ENCODE results near the gene GLRX. TPM values are rescaled to one million over a fixed set of nuclear protein-coding genes. Genes with fewer than 3 reads are reported as not detected.
"Not testable (repeated sequence)": the region's sequence is repeated elsewhere in the genome, so short reads cannot be mapped to it uniquely, and the experiment has no call there.

The GLRX gene
- polyA plus RNA-seq, 3 donors from 2014 or later: 261 to 295 (median 263) TPM

DNA sequence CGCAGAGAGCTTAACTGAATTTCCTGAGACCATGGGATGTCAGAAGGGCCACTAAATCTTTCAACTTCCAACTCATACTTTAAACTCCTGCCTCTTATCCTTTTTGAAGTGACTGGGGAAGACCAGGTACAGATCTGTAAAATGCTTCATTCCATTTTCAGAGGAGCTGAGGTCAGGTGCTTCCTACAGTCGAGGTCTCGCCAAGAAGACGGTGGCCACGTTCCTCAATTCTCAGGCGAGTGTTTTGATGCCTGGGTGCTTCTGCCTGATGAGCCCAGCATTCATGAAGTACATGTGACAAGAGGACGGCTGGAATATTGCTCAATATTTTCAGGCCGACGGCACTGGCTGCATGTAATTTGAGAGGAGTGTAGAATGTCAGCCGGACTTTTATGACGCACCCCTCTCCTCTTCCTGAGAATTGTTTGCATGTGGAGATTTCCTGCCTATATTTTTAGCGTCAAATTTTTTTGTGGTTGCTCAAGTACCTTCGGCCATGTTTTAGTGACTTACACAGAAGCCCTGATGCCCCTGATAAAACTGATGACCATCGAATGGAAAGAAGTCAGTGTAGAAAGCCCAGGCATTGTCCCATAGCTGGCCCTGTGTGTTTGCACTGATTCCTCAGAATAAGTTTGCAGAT lies 38.8 kb upstream of the GLRX start:
- H3K9me3 Mint-ChIP-seq: no peaks in the 10 kb centered on the region
- peak overlapping the region in 1 of 5 donors; percentile 11 for H3K4me3 Mint-ChIP-seq
- H3K27me3 Mint-ChIP-seq (ENCODE audit: low read depth in 3 of 3): peaks cover 8 to 16% (median 15%) of the 10 kb centered on the region in 3 donors
- peaks cover 0 to 4% (median 0%) of the 10 kb centered on the region in 3 donors for H3K36me3 Mint-ChIP-seq
- DNase-seq: no peak
- peak overlapping the region in 3 of 6 donors; percentile 25 to 70 (median 26) for H3K27ac Mint-ChIP-seq
- peaks cover 8 to 19% of the 10 kb centered on the region in 2 donors for H3K4me1 Mint-ChIP-seq

DNA sequence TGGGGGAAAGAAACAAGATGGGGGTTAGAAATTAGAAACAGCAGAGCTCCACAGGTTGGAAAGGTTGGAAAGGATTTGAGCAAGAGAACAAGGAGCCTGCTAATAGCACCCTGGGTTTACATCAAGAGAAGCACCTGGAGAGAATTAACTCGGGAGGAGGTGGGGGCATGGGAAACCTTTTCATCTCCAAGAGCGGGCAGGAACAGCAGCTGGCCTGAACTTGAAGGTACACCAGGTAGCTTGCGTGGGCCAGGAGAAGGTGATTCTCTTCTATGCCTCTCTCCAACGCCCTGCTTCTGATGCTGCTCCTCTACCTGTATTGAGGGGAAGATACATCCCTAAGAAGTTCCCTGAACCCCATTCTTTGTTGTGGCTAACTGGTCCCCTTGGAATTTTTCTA lies 37.1 kb upstream of the GLRX start:
- Mint-ChIP-seq H3K4me1 (peaks cover 8 to 19% of the 10 kb centered on the region in 2 donors), H3K27me3 (ENCODE audit: low read depth in 3 of 3) (peaks cover 8 to 16% (median 15%) of the 10 kb centered on the region in 3 donors), H3K9me3 (no peaks in the 10 kb centered on the region), H3K27ac (peak overlapping the region in 3 of 6 donors; percentile 6 to 77 (median 61)), H3K36me3 (peaks cover 0 to 4% (median 0%) of the 10 kb centered on the region in 3 donors), H3K4me3 (peak overlapping the region in 1 of 5 donors; percentile 25)
- no peak for DNase-seq

DNA sequence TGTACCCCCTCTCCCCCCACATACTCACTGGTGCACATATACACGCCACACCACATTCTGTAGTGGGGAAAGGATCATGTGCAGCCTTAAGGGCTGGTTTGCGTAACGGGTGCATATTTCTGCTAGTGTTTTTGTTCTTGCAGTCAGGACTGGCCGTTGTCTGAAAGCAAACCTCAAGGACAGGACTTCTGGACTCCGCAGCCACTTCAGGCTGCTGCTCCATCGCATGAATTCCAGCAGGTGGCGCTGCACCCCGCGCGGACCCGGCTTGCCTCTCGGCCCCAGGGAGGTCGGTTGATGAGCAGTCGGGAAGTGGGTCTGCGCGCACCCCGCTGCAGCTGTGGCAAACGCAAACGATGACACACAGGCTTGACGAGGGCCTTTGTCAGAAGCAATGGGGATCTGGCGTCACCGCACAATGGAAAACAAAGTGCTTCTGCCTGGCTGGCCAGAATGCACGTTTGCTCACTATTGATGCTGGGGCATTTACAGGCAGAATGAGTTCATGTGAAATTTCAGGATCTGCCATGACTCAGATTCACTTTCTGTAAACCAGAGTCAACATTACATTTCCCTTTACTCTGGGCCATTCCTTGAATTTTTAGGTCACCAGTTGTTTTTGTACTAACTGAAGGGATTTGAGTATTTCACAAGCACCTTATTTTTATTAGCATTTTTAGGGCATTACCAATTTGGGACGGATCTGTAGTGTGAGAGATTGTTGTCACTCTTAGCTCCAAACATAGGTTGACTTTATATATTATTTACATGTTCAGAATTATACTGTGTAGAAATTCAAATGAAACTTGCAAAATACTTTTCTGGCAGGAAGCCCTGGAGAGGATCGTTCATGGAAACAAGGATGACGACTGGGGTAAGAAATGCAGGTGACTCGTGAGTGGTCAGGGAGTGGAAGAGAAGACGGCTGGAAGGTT lies 36.4 kb upstream of the GLRX start:
- peaks cover 0 to 4% (median 0%) of the 10 kb centered on the region in 3 donors for H3K36me3 Mint-ChIP-seq
- peaks cover 8 to 19% of the 10 kb centered on the region in 2 donors for H3K4me1 Mint-ChIP-seq
- no peaks in the 10 kb centered on the region for H3K9me3 Mint-ChIP-seq
- H3K4me3 Mint-ChIP-seq: peak overlapping the region; percentile 9 to 61 (median 46)
- DNase-seq: peak; percentile 84 to 88 (median 85)
- H3K27ac Mint-ChIP-seq: peak overlapping the region in 5 of 6 donors; percentile 2 to 77 (median 73)
- H3K27me3 Mint-ChIP-seq (ENCODE audit: low read depth in 3 of 3): peaks cover 5 to 16% (median 12%) of the 10 kb centered on the region in 3 donors

DNA sequence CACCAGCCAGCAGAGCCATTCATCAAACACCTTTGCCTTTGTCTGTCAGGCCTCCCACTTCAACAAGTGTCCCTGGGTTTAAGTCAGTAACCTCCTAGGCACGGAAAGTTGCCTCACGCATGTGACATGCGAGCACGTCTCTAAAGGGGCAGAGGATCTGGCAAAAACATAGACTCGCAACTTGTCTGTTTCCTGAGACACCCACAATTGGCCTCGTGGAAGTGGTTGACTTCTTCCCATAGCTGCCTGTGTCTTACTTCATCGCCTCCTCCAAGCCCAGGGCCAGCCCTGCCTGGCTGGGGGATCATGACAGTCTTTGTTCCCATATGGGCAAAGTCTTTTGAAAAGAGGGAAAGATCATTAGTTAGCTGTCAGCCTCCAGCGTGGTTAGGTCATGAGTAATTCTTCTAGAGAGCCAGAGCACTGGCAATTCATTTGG lies 35.5 kb upstream of the GLRX start:
- Mint-ChIP-seq H3K4me1 (peaks cover 8 to 19% of the 10 kb centered on the region in 2 donors), H3K4me3 (peak overlapping the region in 1 of 5 donors; percentile 46), H3K27me3 (ENCODE audit: low read depth in 3 of 3) (peaks cover 5 to 15% (median 12%) of the 10 kb centered on the region in 3 donors), H3K9me3 (no peaks in the 10 kb centered on the region), H3K27ac (peak overlapping the region in 1 of 6 donors; percentile 7), H3K36me3 (peaks cover 0 to 4% (median 0%) of the 10 kb centered on the region in 3 donors)
- no peak for DNase-seq

DNA sequence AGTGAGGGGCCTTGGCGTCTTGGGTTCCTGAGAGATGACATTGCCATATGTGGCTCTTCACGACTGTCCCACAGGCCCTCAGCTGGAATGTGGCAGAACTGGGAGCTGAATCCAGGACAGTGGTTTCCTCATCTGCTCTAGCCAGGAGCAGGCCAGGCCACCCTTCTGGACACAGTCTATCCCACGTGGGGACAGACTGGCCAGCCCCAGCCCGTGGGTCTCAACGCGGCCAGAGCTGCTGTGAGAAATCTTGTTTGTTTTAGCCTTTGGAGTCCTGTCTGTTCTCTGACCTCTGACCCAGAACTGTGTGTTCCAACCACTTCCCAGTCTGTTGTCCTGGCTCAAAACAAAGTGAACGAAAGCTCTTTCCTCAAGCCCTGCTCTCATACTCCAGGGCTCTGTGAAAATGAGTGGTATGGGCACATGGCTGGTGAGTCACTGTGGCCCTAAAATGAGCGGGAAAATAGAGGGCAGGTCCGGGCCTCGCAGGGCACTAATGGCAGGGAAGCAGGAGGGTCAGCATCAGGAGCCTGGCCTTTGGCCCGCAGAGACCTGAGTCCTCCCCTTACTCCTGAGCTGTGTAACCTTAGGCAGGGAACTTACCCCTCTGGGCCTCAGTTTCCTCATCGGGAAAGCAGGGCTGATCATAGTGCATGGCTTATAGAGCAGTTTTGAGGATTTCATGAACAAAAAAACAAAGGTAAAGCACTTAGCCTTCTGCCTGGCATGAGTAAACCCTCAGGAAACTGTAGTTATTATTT lies 34.8 kb upstream of the GLRX start:
- no peaks in the 10 kb centered on the region for H3K9me3 Mint-ChIP-seq
- H3K4me3 Mint-ChIP-seq: no peak overlapping the region
- H3K27ac Mint-ChIP-seq: no peak overlapping the region
- peaks cover 8 to 19% of the 10 kb centered on the region in 2 donors for H3K4me1 Mint-ChIP-seq
- peaks cover 5 to 12% (median 8%) of the 10 kb centered on the region in 3 donors for H3K27me3 Mint-ChIP-seq (ENCODE audit: low read depth in 3 of 3)
- no peak for DNase-seq
- peaks cover 0 to 4% (median 0%) of the 10 kb centered on the region in 3 donors for H3K36me3 Mint-ChIP-seq

DNA sequence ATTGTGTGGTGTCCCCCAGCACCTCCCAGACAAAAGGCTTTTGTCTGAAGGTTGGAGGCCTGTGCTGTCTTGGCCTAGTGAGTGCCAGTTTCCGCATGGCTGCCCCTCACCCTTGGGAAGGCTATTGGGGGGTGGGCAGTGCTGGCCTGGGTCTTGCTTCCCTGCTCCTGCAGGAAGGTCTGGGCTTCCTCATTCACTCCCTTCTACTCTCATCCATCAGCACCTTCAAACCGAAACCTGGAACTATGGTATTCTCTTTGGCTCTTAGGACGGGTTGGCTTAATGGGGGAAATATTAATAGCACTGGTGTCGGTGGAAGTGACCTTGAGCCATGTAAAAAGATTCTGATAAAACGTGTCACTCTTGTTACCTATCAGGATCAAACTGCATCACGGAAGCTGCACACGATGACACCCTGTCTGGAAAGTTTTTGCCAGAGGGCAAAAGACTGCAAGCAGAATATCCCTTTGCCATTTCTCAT lies 34.0 kb upstream of the GLRX start:
- H3K36me3 Mint-ChIP-seq: no peaks in the 10 kb centered on the region
- DNase-seq: no peak
- peaks cover 3 to 12% (median 6%) of the 10 kb centered on the region in 3 donors for H3K27me3 Mint-ChIP-seq (ENCODE audit: low read depth in 3 of 3)
- H3K27ac Mint-ChIP-seq: no peak overlapping the region
- no peak overlapping the region for H3K4me3 Mint-ChIP-seq
- peaks cover 7 to 17% of the 10 kb centered on the region in 2 donors for H3K4me1 Mint-ChIP-seq
- no peaks in the 10 kb centered on the region for H3K9me3 Mint-ChIP-seq

DNA sequence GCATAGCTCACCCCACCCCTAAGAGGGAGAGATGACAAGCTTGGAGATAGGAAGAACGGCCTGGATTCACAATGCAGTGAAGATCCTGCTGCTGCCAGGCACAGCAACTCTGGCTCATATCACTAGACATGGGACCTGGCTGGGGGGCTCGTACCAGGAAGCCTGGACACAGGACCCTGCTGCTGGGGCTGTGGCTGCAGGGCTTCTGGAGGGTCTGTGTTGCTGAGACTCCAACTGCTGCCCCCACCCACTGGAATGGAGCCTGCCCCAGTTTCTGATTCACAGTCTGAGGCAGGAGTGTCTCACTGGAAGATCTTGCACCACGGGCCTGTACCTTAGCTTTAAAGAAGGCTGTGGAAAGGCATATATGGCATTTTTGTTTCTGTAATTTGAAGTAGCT lies 31.0 kb upstream of the GLRX start:
- Mint-ChIP-seq H3K36me3 (no peaks in the 10 kb centered on the region), H3K4me3 (no peak overlapping the region), H3K9me3 (peaks cover 0 to 2% (median 0%) of the 10 kb centered on the region in 6 donors), H3K27ac (no peak overlapping the region), H3K4me1 (peaks cover 0 to 2% of the 10 kb centered on the region in 2 donors), H3K27me3 (ENCODE audit: low read depth in 3 of 3) (peaks cover 0 to 2% (median 0%) of the 10 kb centered on the region in 3 donors)
- no peak for DNase-seq

DNA sequence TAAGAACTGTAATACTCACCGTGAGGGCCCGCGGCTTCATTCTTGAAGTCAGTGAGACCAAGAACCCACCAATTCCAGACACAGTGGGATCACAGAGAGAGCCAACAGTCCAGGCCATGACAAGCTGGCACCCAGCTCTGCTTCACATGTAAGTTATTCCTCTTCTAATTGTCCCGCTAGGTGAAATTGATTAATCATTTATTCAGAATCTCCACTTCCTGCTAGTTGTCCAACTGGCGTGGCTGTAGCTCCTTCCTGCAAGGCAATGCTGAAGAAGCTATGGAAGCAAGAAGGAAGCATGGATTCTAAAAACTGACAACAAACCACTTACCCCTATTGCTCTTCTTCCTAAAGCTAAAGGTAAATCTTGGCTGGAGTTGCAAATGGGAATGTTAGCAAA lies 30.0 kb upstream of the GLRX start:
- no peaks in the 10 kb centered on the region for H3K4me1 Mint-ChIP-seq
- H3K27me3 Mint-ChIP-seq (ENCODE audit: low read depth in 3 of 3): peaks cover 0 to 2% (median 0%) of the 10 kb centered on the region in 3 donors
- no peaks in the 10 kb centered on the region for H3K36me3 Mint-ChIP-seq
- DNase-seq: no peak
- H3K4me3 Mint-ChIP-seq: no peak overlapping the region
- H3K27ac Mint-ChIP-seq: no peak overlapping the region
- peaks cover 0 to 2% (median 0%) of the 10 kb centered on the region in 6 donors for H3K9me3 Mint-ChIP-seq

DNA sequence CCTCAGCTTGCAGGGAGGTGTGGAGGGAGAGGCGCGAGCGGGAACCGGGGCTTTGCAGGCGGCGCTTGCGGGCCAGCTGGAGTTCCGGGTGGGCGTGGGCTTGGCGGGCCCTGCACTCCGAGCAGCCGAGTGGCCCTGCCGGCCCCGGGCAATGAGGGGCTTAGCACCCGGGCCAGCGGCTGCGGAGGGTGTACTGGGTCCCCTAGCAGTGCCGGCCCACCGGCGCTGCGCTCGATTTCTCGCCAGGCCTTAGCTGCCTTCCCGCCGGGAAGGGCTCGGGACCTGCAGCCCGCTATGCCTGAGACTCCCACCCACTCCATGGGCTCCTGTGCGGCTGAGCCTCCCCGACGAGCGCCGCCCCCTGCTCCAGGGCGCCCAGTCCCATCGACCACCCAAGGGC lies 28.6 kb upstream of the GLRX start:
- DNase-seq; H3K9me3 Mint-ChIP-seq; H3K36me3 Mint-ChIP-seq; H3K27ac Mint-ChIP-seq; H3K27me3 Mint-ChIP-seq (ENCODE audit: low read depth in 3 of 3); H3K4me3 Mint-ChIP-seq; H3K4me1 Mint-ChIP-seq: not testable (repeated sequence)

DNA sequence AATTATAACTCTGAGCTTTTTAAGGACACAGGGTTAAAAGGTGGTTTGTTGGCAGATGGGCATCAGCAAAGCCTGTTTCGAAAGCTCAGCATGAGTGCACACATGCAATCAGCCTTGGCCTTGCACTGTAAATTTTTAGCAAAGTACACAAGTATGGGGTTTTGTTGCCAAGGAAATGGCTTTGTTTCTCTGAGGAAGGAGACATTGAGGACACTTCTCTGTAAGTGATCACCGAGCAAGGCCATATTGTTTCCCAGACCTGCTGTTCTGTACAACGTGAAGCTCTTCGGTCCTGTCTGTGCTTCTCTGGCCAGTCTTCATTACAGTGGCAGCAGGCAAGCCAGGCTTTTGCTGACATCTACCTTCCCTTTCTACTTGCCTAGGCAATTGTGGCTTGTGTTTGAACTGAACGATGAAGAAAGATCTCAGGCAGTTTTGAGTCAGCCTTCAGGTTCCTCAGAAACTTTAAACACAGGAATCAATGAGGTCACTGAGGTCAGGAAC lies 27.9 kb upstream of the GLRX start:
- H3K27ac Mint-ChIP-seq: no peak overlapping the region
- DNase-seq: no peak
- peaks cover 0 to 2% (median 0%) of the 10 kb centered on the region in 3 donors for H3K27me3 Mint-ChIP-seq (ENCODE audit: low read depth in 3 of 3)
- H3K36me3 Mint-ChIP-seq: no peaks in the 10 kb centered on the region
- no peaks in the 10 kb centered on the region for H3K4me1 Mint-ChIP-seq
- H3K9me3 Mint-ChIP-seq: peaks cover 0 to 2% (median 0%) of the 10 kb centered on the region in 6 donors
- no peak overlapping the region for H3K4me3 Mint-ChIP-seq

DNA sequence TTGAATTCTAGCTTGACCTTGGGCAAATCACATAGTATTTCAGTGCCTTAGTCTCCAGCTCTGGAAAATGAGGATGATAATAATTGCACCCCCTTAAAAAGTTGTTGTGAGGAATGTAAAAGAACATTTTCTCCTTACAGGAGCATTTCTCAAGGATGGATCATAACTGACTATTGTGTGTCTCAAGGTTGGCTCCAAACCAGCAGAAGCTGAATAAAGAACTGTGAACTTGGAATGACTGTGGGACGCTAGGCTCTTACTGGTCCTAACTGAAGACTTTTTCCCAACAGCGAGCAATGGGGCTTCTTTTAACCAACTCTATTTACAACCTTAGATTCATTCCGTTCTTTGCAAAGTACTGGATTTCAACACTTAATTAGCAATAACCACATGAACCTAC lies 26.2 kb upstream of the GLRX start:
- Mint-ChIP-seq H3K36me3 (no peaks in the 10 kb centered on the region), H3K4me1 (no peaks in the 10 kb centered on the region), H3K9me3 (peaks cover 0 to 2% (median 0%) of the 10 kb centered on the region in 6 donors), H3K27ac (no peak overlapping the region), H3K27me3 (ENCODE audit: low read depth in 3 of 3) (peaks cover 0 to 2% (median 0%) of the 10 kb centered on the region in 3 donors), H3K4me3 (no peak overlapping the region)
- DNase-seq: no peak

DNA sequence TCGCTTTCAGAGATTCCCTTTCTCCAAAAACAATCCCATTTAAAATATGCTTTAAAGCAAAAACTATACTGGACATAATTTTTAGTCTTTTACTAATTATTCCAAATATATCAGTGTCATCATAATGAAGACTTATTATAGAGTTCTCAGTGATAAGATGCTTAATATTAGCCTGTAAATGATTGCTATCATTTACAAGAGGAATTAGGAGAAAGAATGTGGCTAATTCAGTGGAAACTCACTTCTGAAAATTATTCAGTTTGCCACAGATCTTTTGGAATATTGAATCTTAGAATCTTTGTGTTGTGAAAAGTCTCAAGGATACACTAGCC lies 24.7 kb upstream of the GLRX start:
- no peak overlapping the region for H3K27ac Mint-ChIP-seq

More for the DNA sequence above, 24.7 kb upstream of the GLRX start:
- peaks cover 0 to 4% (median 3%) of the 10 kb centered on the region in 3 donors for H3K27me3 Mint-ChIP-seq (ENCODE audit: low read depth in 3 of 3)
- no peaks in the 10 kb centered on the region for H3K36me3 Mint-ChIP-seq
- H3K4me1 Mint-ChIP-seq: peaks cover 10 to 14% of the 10 kb centered on the region in 2 donors
- DNase-seq: no peak
- no peak overlapping the region for H3K4me3 Mint-ChIP-seq
- peaks cover 0 to 2% (median 0%) of the 10 kb centered on the region in 6 donors for H3K9me3 Mint-ChIP-seq

All from immature natural killer cell (primary cell).